Karpas-422 (cell line): Measurements from ENCODE around the gene TAS1R2. TPM values are rescaled to one million over a fixed set of nuclear protein-coding genes. Genes with fewer than 3 reads are reported as not detected.
"Not testable (repeated sequence)": the region's sequence is repeated elsewhere in the genome, so short reads cannot be mapped to it uniquely, and the experiment has no call there.

Experiments used
- DNase-seq: peaks from one replicate; pipeline ENCODE4 v3.0.0-alpha.2; 2015
- H2AFZ ChIP-seq: fragments of 200-600 bp; sonication (generic); 2 replicates; pipeline ENCODE4 v1.6.1; 2014; ENCODE audit warnings: antibody characterized with exemption, low read length, mixed read lengths
- H3K27ac ChIP-seq: fragments of 200-600 bp; sonication (generic); 2 replicates; pipeline ENCODE4 v1.5.1; 2014; ENCODE audit warnings: mild to moderate bottlenecking, low read length, moderate library complexity
- H3K27me3 ChIP-seq: fragments of 200-600 bp; sonication (generic); 2 replicates; pipeline ENCODE4 v1.6.1; 2014; ENCODE audit warnings: low read length, mixed read lengths
- H3K36me3 ChIP-seq: fragments of 200-600 bp; sonication (generic); 2 replicates; pipeline ENCODE4 v1.6.1; 2014; ENCODE audit warnings: low read length, mixed read lengths; ENCODE audit not compliant: insufficient read depth
- H3K4me1 ChIP-seq: fragments of 200-600 bp; sonication (generic); 2 replicates; pipeline ENCODE4 v1.6.1; 2014; ENCODE audit warnings: mild to moderate bottlenecking, low read length, mixed read lengths
- H3K4me2 ChIP-seq: fragments of 200-600 bp; sonication (generic); 2 replicates; pipeline ENCODE4 v1.6.1; 2014; ENCODE audit warnings: low read length, low read depth, mild to moderate bottlenecking; ENCODE audit not compliant: poor library complexity, severe bottlenecking
- H3K4me3 ChIP-seq: fragments of 200-600 bp; sonication (generic); 2 replicates; pipeline ENCODE4 v1.5.1; 2014; ENCODE audit warnings: mild to moderate bottlenecking, antibody characterized with exemption, low read length, mixed read lengths
- H3K79me2 ChIP-seq: fragments of 200-600 bp; sonication (generic); 2 replicates; pipeline ENCODE4 v1.6.1; 2014; ENCODE audit warnings: mild to moderate bottlenecking, low read length, mixed read lengths
- H3K9ac ChIP-seq: fragments of 200-600 bp; sonication (generic); 2 replicates; pipeline ENCODE4 v1.6.0; 2014; ENCODE audit warnings: low read length
- H3K9me2 ChIP-seq: fragments of 200-600 bp; sonication (generic), shearing (Covaris generic); replicated peaks from 2 replicates; pipeline ENCODE4 v1.6.0; 2014; ENCODE audit warnings: mild to moderate bottlenecking, low read length, moderate library complexity; ENCODE audit not compliant: insufficient read depth
- H3K9me3 ChIP-seq: fragments of 300-700, 200-600 bp; sonication (generic); 2 replicates; pipeline ENCODE4 v1.6.1; 2014; ENCODE audit warnings: low read length, mixed read lengths
- H4K20me1 ChIP-seq: fragments of 200-600 bp; sonication (generic); 2 replicates; pipeline ENCODE4 v1.6.1; 2014; ENCODE audit warnings: mild to moderate bottlenecking, antibody characterized with exemption, low read length, low read depth; ENCODE audit not compliant: insufficient read depth
- total RNA-seq: library from RNA; depleted of rRNA; stranded (reverse); fragments of >200 nt; shearing (Covaris generic); gene quantifications from 2 replicates; pipeline ENCODE4 v1.2.3, GENCODE V29; 2014; ENCODE audit warnings: low replicate concordance

Gene TAS1R2
- total RNA-seq, 1 experiment from 2014 or later, result not detected

DNA sequence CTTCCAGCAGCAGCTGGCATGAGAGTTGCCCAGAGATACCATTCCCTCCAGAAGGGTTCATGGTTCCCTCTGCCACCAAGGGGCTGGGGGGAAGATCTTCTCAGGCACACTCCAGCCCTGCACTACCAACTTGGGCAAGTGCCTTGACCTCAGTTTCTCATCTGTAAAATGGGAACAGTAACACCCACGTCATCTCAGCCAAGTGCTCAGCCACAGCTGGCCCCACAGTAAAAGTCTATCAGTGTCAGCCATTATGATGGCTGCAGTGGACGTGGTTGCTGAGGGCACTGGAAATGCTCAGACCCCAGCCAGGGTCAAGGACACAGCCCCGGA lies 16.3 kb upstream of the TAS1R2 start:
- Histone ChIP-seq H3K9ac (no peak overlapping the region), H4K20me1 (no peaks in the 10 kb centered on the region), H3K4me1 (no peaks in the 10 kb centered on the region), H3K9me2 (no peaks in the 10 kb centered on the region), H3K27ac (no peak overlapping the region), H3K4me3 (no peak overlapping the region), H3K9me3 (no peaks in the 10 kb centered on the region), H3K79me2 (no peaks in the 10 kb centered on the region), H3K27me3 (no peaks in the 10 kb centered on the region), H3K36me3 (no peaks in the 10 kb centered on the region), H3K4me2 (no peak overlapping the region), H2AFZ (no peak overlapping the region)
- DNase-seq, result no peak

DNA sequence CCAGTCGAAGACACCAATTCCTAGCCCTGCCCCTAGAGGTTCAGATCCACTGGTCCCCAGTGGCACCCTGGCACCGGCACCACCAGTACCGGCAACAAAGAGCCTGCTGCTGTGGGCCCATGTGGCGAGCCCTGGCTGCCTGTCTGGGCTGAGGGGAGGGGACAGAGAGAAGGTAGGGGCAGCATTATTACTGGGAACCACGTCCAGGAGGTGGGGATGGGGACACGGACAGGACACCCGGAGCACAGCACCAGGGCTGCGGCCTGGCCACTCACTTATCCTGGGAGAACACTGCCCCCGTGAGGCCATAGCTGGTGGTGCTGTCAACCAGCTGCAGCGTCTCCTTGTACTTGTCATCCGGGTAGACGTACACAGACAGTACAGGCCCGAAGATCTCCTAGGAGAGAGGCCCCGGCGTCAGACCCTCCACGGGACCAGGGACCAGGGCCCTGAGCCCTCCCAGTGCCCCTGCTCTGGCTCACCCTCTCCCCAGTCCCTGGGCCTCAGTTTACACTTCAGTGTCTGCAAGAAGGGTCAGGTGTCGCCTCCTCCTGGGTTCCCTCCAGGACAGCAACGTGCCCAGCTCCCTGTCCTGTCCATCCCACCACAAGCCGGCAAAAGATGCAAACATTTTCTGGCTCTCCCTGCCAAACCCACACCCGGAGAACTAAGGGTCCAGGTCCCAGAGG lies 15.8 kb upstream of the TAS1R2 start:
- H4K20me1 ChIP-seq, result no peaks in the 10 kb centered on the region
- peaks cover under 1% of the 10 kb centered on the region for H3K4me1 ChIP-seq
- no peaks in the 10 kb centered on the region for H3K79me2 ChIP-seq
- H3K27me3 ChIP-seq, result no peaks in the 10 kb centered on the region
- no peak overlapping the region for H3K9ac ChIP-seq
- H2AFZ ChIP-seq, result no peak overlapping the region
- no peaks in the 10 kb centered on the region for H3K9me3 ChIP-seq
- H3K4me3 ChIP-seq, result no peak overlapping the region
- no peaks in the 10 kb centered on the region for H3K9me2 ChIP-seq
- H3K27ac ChIP-seq, result no peak overlapping the region
- no peaks in the 10 kb centered on the region for H3K36me3 ChIP-seq
- H3K4me2 ChIP-seq, result no peak overlapping the region
- DNase-seq, result peak; percentile 91

DNA sequence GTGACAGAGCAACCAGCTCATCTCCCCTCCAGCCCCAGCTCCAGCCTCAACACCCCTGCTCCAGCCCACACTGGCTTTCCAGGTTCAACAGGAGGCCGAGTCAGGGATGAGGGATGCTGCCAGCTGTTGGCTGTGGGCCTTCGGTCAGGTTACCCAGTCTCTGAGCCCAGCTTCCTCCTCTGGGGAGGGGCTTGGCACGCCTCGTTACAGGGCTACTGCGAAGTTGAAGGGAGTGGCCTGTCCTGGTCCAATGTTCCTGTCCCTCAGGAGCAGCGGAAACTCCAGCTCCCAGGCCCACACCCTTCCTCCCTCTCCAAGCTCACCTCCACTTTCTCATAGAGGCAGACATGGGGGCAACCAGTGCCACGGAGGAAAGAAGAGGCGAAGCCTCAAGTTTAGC lies 15.1 kb upstream of the TAS1R2 start:
- Histone ChIP-seq H3K4me1 (peaks cover 6% of the 10 kb centered on the region), H3K9ac (no peak overlapping the region), H3K9me2 (no peaks in the 10 kb centered on the region), H3K36me3 (no peaks in the 10 kb centered on the region), H3K9me3 (no peaks in the 10 kb centered on the region), H3K27ac (no peak overlapping the region), H3K4me2 (no peak overlapping the region), H3K27me3 (no peaks in the 10 kb centered on the region), H3K79me2 (no peaks in the 10 kb centered on the region), H4K20me1 (no peaks in the 10 kb centered on the region), H2AFZ (no peak overlapping the region), H3K4me3 (no peak overlapping the region)
- no peak for DNase-seq

DNA sequence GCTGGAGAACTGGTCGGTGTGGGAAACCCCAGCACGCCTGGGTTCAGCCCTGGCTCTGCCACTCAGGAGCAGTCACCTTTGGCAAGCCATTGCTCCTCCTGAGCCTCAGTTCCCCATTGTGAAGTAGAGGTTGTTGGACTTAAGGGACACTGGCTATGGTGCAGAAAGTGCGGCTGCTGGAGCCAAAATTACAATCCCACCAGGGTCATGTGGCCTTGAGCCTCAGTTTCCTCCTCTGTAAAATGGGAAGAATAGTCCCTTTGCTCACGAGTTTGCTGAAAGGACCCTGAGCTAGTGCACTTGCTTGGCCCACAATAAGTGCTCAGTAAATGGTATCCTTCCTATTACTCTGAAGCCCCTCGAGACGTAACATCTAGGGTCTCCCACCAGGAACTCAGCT lies 14.6 kb upstream of the TAS1R2 start:
- Histone ChIP-seq H3K36me3 (no peaks in the 10 kb centered on the region), H3K9me2 (no peaks in the 10 kb centered on the region), H4K20me1 (no peaks in the 10 kb centered on the region), H3K9ac (no peak overlapping the region), H3K9me3 (no peaks in the 10 kb centered on the region), H3K79me2 (no peaks in the 10 kb centered on the region), H3K4me2 (no peak overlapping the region), H3K27ac (no peak overlapping the region), H3K4me3 (no peak overlapping the region), H3K27me3 (no peaks in the 10 kb centered on the region), H2AFZ (no peak overlapping the region), H3K4me1 (peaks cover 12% of the 10 kb centered on the region)
- no peak for DNase-seq

DNA sequence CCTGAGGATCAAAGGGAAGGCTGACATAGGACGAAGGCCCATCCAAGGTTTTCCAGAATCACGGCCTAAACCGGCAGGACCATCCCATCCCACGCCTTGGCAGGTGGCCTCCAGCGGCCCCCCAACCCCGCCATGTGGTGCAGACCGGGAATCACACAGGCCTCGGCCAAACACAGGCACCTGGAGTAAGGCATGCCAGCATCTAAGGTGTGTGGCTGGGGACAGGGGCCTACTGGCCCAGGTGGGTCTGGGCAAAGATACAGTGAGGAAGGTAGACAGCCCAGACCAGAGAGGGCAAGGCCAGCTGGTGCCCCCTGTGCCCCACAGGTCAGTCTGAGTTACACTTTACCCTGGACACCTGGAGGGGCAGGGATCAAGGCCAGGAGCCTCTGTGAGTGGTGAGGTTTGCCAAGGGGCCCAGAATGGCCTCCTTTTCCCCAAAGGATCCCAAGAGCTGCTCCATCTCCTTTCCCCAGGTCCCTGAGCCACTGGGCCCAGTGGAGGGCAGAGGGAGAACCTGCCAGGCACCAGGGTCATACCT lies 12.7 kb upstream of the TAS1R2 start:
- H3K4me1 ChIP-seq, result peaks cover 15% of the 10 kb centered on the region
- no peak overlapping the region for H2AFZ ChIP-seq
- H4K20me1 ChIP-seq, result no peaks in the 10 kb centered on the region
- H3K4me3 ChIP-seq, result no peak overlapping the region
- no peaks in the 10 kb centered on the region for H3K9me3 ChIP-seq
- no peaks in the 10 kb centered on the region for H3K27me3 ChIP-seq
- DNase-seq, result no peak
- no peak overlapping the region for H3K27ac ChIP-seq
- no peaks in the 10 kb centered on the region for H3K79me2 ChIP-seq
- H3K9me2 ChIP-seq, result no peaks in the 10 kb centered on the region
- H3K4me2 ChIP-seq, result no peak overlapping the region
- H3K9ac ChIP-seq, result no peak overlapping the region
- no peaks in the 10 kb centered on the region for H3K36me3 ChIP-seq

DNA sequence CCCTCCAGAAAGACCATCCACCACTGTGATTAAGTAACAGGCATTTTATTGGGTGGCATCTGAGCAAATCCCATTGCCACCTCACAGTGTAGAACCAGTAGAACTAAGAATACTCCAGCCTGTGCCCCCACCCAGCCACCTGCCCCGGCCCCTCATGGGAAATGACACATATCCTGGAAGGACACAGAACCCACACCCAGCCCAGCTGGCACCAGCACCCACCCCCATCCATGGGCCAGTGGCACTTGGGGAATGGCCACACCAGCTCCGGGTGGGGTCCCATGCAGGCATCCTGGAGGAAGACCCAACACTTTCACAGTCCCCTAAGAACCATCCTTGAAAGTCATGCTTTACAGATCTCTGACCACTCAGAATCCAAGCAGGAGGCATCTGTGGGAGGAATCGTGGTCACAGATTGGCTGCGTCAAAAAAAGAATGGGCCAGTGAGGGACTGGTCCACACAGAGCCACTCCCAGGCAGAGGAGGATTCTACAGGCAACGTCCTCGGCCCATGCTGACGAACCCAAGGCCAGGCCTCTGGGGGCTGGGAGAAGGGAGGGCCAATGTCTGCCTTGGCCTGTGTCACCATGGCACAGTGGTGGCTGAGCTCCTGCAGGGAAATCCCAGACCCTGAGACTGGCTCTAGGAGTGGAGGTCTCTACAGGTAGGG lies 12.1 kb upstream of the TAS1R2 start:
- Histone ChIP-seq H3K9ac (no peak overlapping the region), H3K9me3 (no peaks in the 10 kb centered on the region), H3K4me1 (peaks cover 15% of the 10 kb centered on the region), H2AFZ (no peak overlapping the region), H3K9me2 (no peaks in the 10 kb centered on the region), H3K27ac (no peak overlapping the region), H3K27me3 (no peaks in the 10 kb centered on the region), H4K20me1 (no peaks in the 10 kb centered on the region), H3K36me3 (no peaks in the 10 kb centered on the region), H3K4me3 (no peak overlapping the region), H3K79me2 (no peaks in the 10 kb centered on the region), H3K4me2 (no peak overlapping the region)
- DNase-seq, result no peak

DNA sequence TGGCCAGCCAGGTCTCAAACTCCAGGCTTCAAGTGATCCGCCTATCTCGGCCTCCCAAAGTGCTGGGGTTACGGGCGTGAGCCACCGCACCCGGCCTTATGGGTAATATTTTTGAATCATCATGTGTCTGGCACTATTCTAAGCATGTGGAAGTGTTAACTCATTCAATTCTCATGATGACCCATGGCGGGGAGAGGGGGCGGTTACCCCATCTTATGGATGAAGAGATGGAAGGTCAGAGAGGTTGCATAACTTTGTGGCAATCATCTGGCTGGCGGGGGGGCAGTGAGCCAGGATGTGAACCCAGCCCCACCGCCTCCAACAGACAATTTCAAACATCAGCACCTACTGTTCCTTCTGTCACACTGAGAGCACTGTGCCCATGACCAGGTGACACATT lies 11.5 kb upstream of the TAS1R2 start:
- Histone ChIP-seq H3K4me2 (no peak overlapping the region), H3K9ac (no peak overlapping the region), H4K20me1 (no peaks in the 10 kb centered on the region), H3K9me3 (no peaks in the 10 kb centered on the region), H3K36me3 (no peaks in the 10 kb centered on the region), H3K9me2 (no peaks in the 10 kb centered on the region), H3K79me2 (no peaks in the 10 kb centered on the region), H3K27me3 (no peaks in the 10 kb centered on the region), H3K4me1 (peaks cover 15% of the 10 kb centered on the region), H3K27ac (no peak overlapping the region), H3K4me3 (no peak overlapping the region), H2AFZ (no peak overlapping the region)
- DNase-seq, result no peak

DNA sequence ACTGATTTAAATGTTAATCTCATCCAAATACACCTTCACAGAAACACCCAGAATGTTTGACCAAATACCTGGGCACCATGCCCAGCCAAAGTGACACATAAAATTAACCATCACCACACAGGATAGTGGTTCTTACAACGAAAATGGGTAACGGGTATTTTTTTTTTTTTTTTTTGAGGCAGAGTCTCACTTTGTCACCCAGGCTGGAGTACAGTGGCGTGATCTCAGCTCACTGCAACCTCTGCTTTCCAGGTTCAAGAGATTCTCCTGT lies 11.1 kb upstream of the TAS1R2 start:
- H3K9me2 ChIP-seq, H3K9me3 ChIP-seq, H3K9ac ChIP-seq, H2AFZ ChIP-seq, H4K20me1 ChIP-seq, H3K27ac ChIP-seq, H3K4me3 ChIP-seq, H3K79me2 ChIP-seq, DNase-seq, H3K27me3 ChIP-seq, H3K36me3 ChIP-seq, H3K4me2 ChIP-seq: not testable (repeated sequence)
- peaks cover 15% of the 10 kb centered on the region for H3K4me1 ChIP-seq
